ENCODE results near the gene BIRC2.
"Not testable (repeated sequence)": the region's sequence is repeated elsewhere in the genome, so short reads cannot be mapped to it uniquely, and the experiment has no call there.

BIRC2 gene

DNA sequence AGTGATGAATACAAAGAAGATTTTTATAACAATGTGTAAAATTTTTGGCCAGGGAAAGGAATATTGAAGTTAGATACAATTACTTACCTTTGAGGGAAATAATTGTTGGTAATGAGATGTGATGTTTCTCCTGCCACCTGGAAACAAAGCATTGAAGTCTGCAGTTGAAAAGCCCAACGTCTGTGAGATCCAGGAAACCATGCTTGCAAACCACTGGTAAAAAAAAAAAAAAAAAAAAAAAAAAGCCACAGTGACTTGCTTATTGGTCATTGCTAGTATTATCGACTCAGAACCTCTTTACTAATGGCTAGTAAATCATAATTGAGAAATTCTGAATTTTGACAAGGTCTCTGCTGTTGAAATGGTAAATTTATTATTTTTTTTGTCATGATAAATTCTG is 24.5 kb upstream of the BIRC2 start:
- no peak for DNase-seq (ENCODE audit: low read depth, low spot score)

DNA sequence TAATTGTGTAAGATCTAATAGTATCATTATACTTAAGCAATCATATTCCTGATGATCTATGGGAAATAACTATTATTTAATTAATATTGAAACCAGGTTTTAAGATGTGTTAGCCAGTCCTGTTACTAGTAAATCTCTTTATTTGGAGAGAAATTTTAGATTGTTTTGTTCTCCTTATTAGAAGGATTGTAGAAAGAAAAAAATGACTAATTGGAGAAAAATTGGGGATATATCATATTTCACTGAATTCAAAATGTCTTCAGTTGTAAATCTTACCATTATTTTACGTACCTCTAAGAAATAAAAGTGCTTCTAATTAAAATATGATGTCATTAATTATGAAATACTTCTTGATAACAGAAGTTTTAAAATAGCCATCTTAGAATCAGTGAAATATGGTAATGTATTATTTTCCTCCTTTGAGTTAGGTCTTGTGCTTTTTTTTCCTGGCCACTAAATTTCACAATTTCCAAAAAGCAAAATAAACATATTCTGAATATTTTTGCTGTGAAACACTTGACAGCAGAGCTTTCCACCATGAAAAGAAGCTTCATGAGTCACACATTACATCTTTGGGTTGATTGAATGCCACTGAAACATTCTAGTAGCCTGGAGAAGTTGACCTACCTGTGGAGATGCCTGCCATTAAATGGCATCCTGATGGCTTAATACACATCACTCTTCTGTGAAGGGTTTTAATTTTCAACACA is 23.3 kb upstream of the BIRC2 start:
- DNase-seq (ENCODE audit: low read depth, low spot score): peak; percentile 57

DNA sequence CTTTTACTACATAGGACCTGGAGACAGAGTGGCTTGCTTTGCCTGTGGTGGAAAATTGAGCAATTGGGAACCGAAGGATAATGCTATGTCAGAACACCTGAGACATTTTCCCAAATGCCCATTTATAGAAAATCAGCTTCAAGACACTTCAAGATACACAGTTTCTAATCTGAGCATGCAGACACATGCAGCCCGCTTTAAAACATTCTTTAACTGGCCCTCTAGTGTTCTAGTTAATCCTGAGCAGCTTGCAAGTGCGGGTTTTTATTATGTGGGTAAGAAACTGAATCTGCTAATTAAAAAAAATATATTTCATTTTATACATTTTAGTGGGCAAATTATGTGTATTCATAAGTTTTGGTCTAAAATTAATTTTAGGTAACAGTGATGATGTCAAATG is 21.9 kb upstream of the BIRC2 start:
- DNase-seq (ENCODE audit: low read depth, low spot score): no peak

DNA sequence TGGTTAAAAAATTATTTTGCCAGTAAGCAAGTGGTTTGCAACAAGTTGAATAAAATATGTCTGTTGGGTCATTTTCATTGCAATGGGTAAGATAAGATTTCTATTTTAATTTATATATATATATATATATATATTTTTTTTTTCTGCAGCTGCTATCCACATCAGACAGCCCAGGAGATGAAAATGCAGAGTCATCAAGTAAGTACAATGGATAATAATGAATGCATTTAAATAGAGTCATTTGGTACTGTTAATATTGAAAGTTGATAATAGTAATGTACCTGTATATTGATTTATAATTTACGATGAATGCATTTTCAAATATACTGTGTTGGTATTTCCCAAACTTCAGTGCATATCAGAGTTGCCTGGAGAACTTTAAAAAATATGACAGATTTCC is 18.3 kb upstream of the BIRC2 start:
- no peak for DNase-seq (ENCODE audit: low read depth, low spot score)

DNA sequence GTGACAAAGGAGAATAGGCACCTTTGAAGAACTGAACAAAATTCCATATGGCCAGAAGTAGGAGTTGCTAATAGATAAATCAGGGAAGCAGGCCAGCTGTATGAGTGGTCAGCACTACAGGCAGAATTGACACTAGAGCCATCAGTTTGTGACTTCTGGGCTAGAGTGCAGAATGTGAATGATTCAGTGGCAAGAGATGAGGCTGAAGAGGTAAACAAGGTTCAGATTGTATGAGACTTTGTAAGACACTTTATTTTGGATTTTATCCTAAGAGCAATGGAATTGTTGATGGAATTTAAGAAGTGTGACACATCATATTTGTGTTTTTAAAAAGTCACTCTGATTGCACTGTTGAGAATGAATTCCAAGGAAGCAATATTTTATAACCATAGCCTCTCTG is 16.8 kb upstream of the BIRC2 start:
- DNase-seq (ENCODE audit: low read depth, low spot score): no peak

DNA sequence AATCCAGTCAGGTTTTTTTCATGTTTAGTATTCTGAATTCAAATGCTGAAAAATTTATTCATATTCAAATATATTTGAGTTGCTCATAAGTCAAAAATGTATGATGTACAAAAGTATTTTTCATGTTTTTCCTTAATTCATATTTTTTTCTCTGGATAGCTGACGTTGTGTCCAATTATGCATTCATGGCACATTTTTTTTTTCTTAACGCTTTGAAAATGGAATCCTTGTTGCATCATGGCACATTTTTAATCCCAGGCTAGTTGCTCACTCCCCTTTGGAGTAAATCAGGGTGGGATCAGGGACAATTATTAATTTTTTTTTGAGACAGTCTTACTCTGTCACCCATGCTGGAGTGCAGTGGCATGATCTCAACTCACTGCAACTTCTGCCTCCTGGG is 15.7 kb upstream of the BIRC2 start:
- DNase-seq (ENCODE audit: low read depth, low spot score): no peak

DNA sequence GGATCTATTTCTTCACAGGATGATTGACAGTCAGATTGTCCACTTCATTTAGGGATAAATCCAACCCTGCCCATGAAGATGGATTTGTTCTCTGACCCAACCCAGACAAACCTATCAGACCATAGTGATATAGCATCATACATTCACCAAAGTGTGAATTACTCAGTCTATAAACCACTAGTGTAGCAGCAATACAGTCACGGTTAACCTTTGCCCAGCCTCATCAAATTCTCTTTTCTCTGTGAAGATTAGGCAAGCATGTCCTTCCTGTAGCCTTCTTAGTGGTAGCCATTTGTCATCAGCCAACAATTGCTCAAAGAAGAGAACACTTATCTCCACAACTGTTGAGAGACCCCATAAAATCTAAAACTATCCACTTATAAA is 14.4 kb upstream of the BIRC2 start:
- no peak for DNase-seq (ENCODE audit: low read depth, low spot score)

DNA sequence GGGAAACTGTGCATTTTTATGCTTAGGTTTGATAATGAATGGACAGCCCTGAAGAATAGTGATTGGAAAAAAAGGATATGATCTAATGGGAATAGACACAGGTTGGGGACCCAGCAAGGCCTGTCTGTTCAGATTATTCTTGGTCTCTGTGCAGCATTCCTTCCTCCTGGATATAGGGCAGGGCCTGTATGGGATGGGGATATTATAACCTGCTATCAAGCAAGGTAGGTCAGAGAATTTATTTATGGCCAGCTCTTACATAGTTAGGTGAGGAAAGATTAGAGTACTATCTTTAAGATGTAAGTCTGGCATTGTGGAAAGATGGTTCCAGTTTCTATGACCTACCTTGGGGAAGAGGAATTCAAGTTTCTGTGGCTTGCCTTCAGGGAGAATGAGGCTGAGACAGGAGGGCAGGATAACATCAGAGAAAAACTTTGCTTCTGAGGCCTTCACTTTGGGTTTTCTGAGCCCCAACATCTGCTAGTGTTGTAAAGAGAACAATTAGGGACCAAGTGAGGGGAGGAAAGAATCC is 8.5 kb upstream of the BIRC2 start:
- DNase-seq (ENCODE audit: low read depth, low spot score): no peak

DNA sequence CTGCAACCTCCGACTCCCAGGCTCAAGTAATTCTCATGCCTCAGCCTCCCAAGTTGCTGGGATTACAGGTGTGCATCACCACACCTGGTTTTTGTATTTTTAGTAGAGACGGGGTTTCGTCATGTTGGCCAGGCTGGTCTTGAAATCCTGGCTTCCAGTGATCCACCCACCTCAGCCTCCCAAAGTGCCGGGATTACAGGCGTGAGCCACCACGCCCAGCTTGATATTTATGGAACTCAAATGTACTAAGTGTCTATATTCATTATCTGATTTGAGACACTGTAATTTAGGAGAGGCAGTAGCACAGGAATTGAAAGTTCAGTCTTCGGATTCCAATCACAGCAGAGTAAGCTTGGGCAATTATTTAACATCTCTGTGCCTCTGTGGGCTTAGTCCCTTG is 5.7 kb upstream of the BIRC2 start:
- not testable (repeated sequence) for DNase-seq (ENCODE audit: low read depth, low spot score)

DNA sequence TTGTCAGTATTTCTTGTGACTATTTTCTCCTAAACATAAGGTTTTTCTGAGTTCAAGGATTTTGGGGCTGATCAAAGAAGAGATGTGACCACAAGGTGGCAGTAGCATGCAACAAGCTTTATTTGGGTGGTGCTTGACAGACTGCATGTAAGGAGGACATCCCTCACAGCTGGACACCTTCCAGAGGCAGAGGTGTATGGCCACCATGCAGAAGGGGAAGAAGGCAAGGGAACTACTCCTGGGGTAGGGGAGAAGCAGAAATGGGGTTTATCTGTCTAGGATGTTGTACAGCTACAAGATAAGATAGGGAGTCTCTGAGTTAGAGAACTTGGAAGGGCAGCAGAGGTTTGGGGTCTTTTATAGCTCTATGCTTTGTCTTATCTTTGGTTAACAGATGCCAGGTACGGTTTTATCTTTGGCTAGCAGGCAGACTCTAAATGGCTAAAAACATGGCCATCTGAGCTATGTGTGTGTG is 5.1 kb upstream of the BIRC2 start:
- peak; percentile 91 for DNase-seq (ENCODE audit: low read depth, low spot score)

DNA sequence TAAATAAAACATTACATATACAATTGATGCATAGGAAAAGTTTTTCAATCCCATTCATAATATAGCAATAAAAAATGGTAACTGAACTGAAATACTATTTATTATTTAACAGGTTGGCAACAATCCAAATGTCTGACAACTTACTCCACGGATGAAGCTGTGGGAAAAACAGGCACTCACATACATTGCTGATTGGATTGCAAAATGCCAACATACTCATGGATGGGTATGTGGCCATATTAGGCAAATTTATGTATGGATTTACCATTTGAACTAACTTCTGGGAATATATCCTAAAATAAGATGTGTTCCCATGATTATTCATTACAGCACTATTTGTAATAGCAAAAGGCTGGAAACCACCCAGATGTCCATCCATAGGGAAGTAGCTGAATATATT is 3.2 kb upstream of the BIRC2 start:
- DNase-seq (ENCODE audit: low read depth, low spot score): no peak

DNA sequence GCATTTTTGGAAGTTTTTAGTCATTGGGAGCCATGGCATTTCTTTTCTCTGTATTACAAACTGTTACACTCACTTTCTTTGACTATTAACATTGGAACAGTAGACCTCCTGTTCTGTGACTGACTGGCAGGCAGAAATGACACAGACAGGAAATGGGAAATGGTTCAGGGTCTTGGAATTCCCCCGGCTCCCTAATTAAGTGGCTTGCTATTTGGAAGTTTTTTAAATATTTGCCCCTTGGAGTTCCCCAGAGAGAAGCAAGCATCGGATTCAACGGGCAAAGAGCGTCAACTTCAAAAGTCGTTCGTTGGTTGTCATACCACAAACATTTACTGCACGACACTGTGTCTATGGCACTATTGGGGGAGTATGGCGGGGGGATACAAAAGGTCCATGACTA is 1.1 kb upstream of the BIRC2 start:
- peak; percentile 83 for DNase-seq (ENCODE audit: low read depth, low spot score)

DNA sequence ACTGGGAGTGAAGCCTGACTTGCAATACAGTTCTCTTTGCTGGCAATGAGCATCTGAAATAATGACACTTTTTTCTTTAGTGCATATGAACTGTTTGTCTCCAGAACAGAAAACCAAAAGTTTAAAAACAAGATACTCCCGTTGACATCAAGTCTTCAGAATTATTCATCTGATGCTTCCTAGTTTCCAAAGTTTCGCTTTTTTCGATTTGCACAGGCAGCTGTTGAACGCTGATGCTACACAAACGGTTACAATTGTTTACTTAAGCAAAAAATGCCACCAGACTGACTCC is 612 bp upstream of the BIRC2 start:
- no peak for DNase-seq (ENCODE audit: low read depth, low spot score)

DNA sequence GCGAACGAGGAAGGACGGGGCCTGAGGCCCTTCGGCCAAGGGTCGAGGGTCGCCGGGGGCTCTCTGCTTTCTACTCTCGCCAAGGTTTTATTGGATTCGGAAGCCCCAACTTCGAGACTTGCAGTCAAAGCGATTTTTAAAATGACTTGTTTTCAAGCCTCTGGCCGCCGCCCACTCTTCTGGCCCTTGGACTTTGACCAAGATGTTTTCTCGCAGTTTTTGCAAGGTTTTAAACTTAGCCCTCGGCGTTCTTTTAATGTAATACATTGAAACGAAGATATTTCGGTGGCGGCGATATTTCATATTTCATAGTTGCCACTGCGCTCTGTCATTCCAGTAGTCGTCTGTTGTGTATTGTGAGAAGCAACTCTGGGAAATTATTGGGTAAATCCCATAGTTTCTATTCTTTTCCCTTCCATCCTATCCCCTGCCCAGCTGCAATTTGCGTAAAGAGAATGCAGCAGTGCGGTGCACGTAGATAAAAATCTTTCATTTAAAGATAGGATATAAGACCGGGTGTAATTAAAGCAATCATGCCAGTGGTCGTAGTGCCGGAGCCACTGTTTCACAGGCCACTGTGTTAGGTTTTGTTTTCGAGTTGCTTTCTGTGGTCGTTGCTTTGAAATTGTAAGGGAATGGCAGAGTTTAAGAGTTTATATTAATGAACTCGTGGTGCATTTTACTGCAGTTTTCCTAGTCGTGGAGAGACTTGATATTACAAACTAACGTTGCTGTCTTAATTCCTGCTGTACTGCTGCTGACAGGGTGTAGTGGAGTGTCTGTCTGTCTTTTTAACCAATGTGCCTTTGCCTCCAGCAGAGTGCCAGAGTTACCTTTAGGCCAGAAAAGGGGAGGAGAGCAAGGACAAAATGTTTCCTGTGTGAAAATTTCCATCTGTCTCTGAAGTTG is 702 bp downstream of the BIRC2 start:
- peak; percentile 48 for DNase-seq (ENCODE audit: low read depth, low spot score)

DNA sequence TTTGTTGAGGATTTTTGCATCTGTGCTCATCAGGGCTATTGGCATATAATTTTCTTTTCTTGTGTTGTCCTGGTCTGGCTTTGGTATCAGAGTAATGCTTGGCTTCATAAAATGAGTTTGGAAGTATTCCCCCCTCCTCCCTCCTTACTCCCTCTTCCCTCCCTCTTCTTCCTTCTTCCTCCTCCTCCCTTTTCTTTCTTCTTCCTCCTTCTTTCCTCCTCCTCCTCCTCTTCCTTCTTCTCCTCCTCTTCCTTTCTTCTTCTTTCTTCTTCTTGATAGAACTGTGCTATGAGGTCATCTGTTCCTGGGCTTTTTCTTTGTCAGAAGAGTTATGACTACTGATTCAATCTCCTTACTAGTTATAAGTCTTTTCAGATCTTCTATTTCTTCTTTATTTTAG is 10.1 kb downstream of the BIRC2 start:
- DNase-seq (ENCODE audit: low read depth, low spot score): no peak

DNA sequence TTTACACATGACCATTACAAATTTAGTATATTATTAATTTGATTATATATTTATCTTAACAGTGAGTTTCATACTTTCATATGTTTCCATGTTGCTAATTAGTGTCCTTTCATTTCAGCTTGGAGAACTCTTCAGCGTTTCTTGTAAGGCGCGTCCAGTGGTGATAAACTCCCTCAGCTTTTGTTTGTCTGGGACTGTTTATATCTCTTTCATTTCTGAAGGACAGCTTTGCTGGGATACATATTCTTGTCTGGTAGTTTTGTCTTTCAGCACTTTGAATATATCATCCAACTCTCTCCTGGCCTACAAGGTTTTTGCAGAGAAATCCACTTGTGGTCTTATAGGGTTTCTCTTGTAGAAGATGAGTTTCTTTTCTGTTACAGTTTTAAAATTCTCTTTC is 12.4 kb downstream of the BIRC2 start:
- no peak for DNase-seq (ENCODE audit: low read depth, low spot score)

DNA sequence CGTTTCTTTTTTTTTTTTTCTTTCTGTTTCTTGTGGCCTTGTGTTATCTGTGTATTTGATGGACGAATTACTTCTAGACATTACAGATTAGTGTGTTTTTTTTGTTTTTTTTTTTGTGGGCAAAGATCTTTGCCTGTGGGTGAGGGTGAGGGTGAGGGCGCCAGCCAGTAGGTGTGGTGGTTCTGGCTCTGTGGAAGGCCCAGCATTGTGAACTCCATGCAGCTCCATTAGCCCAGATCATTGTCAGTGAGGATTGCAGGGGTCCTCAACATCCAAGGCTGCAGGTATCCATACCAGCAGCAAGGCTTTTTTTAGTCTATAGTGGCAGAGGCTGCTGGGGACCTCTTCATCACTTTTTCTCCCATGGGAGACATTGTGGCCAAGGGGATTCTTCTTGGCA is 13.7 kb downstream of the BIRC2 start:
- no peak for DNase-seq (ENCODE audit: low read depth, low spot score)

DNA sequence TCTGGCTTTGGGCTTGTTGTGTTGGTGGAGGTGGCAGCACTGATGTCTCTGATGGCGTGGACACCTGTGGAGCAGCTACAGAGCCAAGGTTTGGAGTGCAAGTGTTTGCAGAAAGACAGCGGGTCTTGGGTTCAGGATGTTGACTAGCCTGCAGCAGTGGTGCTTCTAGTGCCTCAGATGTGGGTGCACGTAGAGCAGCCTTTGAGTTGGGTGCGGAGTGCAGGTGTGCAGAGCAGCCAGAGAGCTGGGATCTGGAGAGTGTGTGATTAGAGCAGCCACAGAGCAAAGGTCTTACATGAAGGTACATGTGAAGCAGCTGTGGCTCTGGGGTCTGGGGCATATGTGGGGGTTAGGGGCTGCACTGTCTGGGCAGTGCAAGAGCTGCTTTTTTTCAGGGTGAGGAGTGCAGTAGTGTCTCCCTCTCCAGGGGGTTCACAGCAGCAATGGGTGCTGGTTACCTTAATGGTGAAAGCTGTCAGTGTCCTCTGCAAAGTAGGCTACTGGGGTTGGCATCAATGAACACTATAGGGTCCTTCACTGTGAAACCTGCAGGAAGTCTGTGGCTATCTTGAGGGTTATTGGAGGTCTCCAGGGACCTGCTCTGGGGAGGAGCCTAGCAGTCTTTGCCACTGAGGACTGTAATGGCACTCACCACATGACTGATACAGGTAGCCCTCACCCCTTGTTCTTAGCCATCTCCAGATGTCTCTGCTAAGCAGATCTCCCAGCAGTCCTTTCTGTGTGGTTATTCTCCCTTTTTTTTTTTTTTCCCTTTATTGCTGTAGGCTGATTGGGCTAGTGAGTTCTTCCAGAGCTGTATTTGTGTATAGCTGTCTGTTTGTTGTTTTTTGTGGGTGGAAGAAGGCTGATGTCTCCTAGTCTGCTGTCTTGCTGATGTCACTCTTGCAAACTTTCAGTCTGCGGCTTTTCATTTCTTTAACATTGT is 14.3 kb downstream of the BIRC2 start:
- no peak for DNase-seq (ENCODE audit: low read depth, low spot score)

DNA sequence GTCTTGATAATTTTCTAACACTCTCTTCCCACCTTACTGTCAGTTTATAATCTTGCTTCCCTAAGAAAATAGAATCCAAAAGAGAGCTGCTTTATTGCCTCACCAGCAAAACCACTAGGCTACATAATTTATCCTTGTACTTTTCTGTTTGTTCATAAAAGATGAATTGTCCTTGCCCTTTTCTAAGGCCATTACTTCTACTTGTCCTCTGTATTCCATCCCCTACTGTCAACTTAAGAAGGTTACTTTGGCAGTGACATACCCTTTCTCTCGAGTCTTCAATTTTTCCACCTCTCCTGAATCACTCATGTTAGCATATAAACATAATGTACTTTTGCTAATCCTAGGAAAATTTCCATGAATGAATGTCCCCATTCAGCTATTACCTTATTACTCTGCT is 18.0 kb downstream of the BIRC2 start:
- DNase-seq (ENCODE audit: low read depth, low spot score): no peak

DNA sequence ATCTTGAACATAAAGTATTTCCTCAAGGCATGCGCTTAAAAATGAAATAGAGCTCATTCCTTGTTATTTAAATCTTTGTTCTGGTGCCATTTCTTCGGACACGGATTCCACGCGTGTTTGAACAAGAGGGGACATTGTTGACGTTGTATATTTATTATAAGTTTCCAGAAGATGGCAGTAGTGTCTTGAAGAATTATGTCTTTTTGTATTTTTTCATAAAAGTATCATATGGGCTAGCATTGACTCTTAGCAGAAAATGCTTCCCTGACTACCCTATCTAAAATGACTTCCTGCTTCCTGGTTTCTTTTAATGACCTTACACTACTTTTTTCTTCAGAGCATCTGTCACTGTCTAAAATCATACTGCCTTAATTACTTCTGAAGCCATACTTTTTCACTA is 20.4 kb downstream of the BIRC2 start:
- DNase-seq (ENCODE audit: low read depth, low spot score): no peak

DNA sequence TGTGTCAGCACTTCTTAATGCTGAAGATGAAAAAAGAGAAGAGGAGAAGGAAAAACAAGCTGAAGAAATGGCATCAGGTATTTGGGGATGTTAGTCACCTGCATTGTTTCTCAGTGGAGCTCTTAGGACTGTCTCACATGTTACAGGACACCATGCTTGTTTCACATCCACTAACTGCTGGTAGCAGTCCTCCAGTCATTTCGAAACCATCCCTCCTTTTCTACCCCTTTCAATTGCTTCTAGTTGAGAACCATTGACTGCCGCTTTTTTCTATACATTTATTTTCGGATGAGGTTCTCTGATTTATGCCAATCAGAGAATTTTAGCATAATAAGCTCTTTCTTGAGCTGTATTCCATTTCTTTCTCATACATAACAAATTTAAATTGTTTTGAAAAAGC is 21.5 kb downstream of the BIRC2 start:
- no peak for DNase-seq (ENCODE audit: low read depth, low spot score)

Data from astrocyte of the hippocampus (primary cell).